Stimulated activated CD8-positive, alpha-beta memory T cell treated with anti-CD3 and anti-CD28 coated beads, Interleukin-4, amount 100 ng/mL, for 48 hours (primary cell): ENCODE results near the gene MDK.

Experiments used
- DNase-seq: peaks from one replicate; pipeline ENCODE4 v3.0.0-alpha.2; 2020

Gene MDK

GRCh38 chr11:46381048-46381818 is at the start of gene MDK:
Gene MDK (plus strand): TSS chr11:46381669. CDS start chr11:46382058, 389 bp downstream.
- DNase-seq: peak; percentile 39

- DNase-seq: no peak
Observed at GRCh38 chr11:46332093-46332567, 49.3 kb upstream of the MDK start.

- DNase-seq: peak; percentile 65
Observed at GRCh38 chr11:46332568-46333393, 48.7 kb upstream of the MDK start.

GRCh38 chr11:46333394-46333947 is 48.0 kb upstream of the MDK start:
- DNase-seq: no peak

GRCh38 chr11:46334211-46334610 is 47.3 kb upstream of the MDK start:
- DNase-seq: no peak

GRCh38 chr11:46335271-46335670 is 46.2 kb upstream of the MDK start:
- DNase-seq: no peak

GRCh38 chr11:46335890-46336562 is 45.4 kb upstream of the MDK start:
- DNase-seq: no peak

GRCh38 chr11:46336563-46337180 is 44.8 kb upstream of the MDK start:
- DNase-seq: no peak

- DNase-seq: no peak
Observed at GRCh38 chr11:46337626-46338345, 43.7 kb upstream of the MDK start.

GRCh38 chr11:46338636-46338987 is 42.9 kb upstream of the MDK start:
- DNase-seq: no peak

- no peak for DNase-seq
Observed at GRCh38 chr11:46338988-46339666, 42.3 kb upstream of the MDK start.

GRCh38 chr11:46339816-46340215 is 41.7 kb upstream of the MDK start:
- no peak for DNase-seq

GRCh38 chr11:46341454-46341853 is 40.0 kb upstream of the MDK start:
- DNase-seq: no peak

- no peak for DNase-seq
Observed at GRCh38 chr11:46342239-46342638, 39.2 kb upstream of the MDK start.

- DNase-seq: no peak
Observed at GRCh38 chr11:46343520-46343919, 37.9 kb upstream of the MDK start.

- peak; percentile 42 for DNase-seq
Observed at GRCh38 chr11:46345131-46345597, 36.3 kb upstream of the MDK start.

- peak; percentile 55 for DNase-seq
Observed at GRCh38 chr11:46345881-46346484, 35.5 kb upstream of the MDK start.

- DNase-seq: peak; percentile 89
Observed at GRCh38 chr11:46346886-46347636, 34.4 kb upstream of the MDK start, which contains the start of gene DGKZ. Gene DGKZ (plus strand): TSS chr11:46347463. CDS start chr11:46347660, 197 bp downstream.

GRCh38 chr11:46347637-46348311 is 33.7 kb upstream of the MDK start:
- peak; percentile 50 for DNase-seq
